ENCODE results near the gene CDK9.

- TF ChIP-seq CTCF (IDR thresholded peaks at IDR 0.05) (no peak), POLR2A (IDR thresholded peaks at IDR 0.05) (no peak), EP300 (IDR thresholded peaks at IDR 0.05) (no peak), POLR2AphosphoS5 (IDR thresholded peaks at IDR 0.05) (no peak)
These were observed 14.2 kb upstream of the CDK9 start for GRCh38 chr9:127771570-127772189.

All from upper lobe of left lung (tissue), 4 donors.